GM21786 (cell line): Measurements from ENCODE around the gene SLC35G4.
"Not testable (repeated sequence)": the region's sequence is repeated elsewhere in the genome, so short reads cannot be mapped to it uniquely, and the experiment has no call there.

Experiments used
- ATAC-seq: cut with Tn5 transposase; IDR thresholded peaks from one replicate; pipeline ENCODE4 v1.9.1; 2021; ENCODE audit not compliant: unreplicated experiment

The SLC35G4 gene

GRCh38 chr18:11613611-11614010, 4.2 kb downstream of the SLC35G4 start:
- not testable (repeated sequence) for ATAC-seq

GRCh38 chr18:11614042-11614441, 4.6 kb downstream of the SLC35G4 start:
- ATAC-seq: not testable (repeated sequence)

GRCh38 chr18:11614981-11615380, 5.6 kb downstream of the SLC35G4 start:
- ATAC-seq: not testable (repeated sequence)

- not testable (repeated sequence) for ATAC-seq
Measured at GRCh38 chr18:11647310-11647709, 37.9 kb downstream of the SLC35G4 start.

- ATAC-seq: not testable (repeated sequence)
Measured at GRCh38 chr18:11647804-11648203, 38.4 kb downstream of the SLC35G4 start.

GRCh38 chr18:11649839-11650238, 40.4 kb downstream of the SLC35G4 start:
- no peak for ATAC-seq

- ATAC-seq: no peak
Measured at GRCh38 chr18:11651899-11652298, 42.5 kb downstream of the SLC35G4 start.

GRCh38 chr18:11653521-11653920, 44.1 kb downstream of the SLC35G4 start:
- ATAC-seq: no peak

GRCh38 chr18:11654736-11655605, 45.6 kb downstream of the SLC35G4 start:
- no peak for ATAC-seq

GRCh38 chr18:11655606-11655932, 46.2 kb downstream of the SLC35G4 start:
- no peak for ATAC-seq

GRCh38 chr18:11657152-11657551, 47.8 kb downstream of the SLC35G4 start:
- no peak for ATAC-seq

GRCh38 chr18:11657554-11657953, 48.2 kb downstream of the SLC35G4 start:
- no peak for ATAC-seq

GRCh38 chr18:11658019-11658418, 48.6 kb downstream of the SLC35G4 start:
- no peak for ATAC-seq

- ATAC-seq: no peak
Measured at GRCh38 chr18:11658989-11659388, 49.6 kb downstream of the SLC35G4 start.
